ENCODE data around the gene MTMR3. TPM values are rescaled to one million over a fixed set of nuclear protein-coding genes. Genes with fewer than 3 reads are reported as not detected.

Gene MTMR3
- total RNA-seq, 6 donors from 2014 or later: 50.3 to 117 (median 70.9) TPM

GRCh38 chr22:29949872-29950271 is 66.9 kb downstream of the MTMR3 start:
- H3K9me3 ChIP-seq: no peaks in the 10 kb centered on the region
- H3K4me3 ChIP-seq: no peak overlapping the region
- WGBS, 2 donors: 84 to 87% methylated on average over 3 of the region's 3 CpGs
- ATAC-seq (ENCODE audit: low FRiP score in 2 of 2) (no peak), DNase-seq (no peak)
- no peaks in the 10 kb centered on the region for H3K36me3 ChIP-seq
- no peaks in the 10 kb centered on the region for H3K27me3 ChIP-seq
- TF ChIP-seq POLR2AphosphoS5 (IDR thresholded peaks at IDR 0.05) (no peak), POLR2A (IDR thresholded peaks at IDR 0.05) (no peak), CTCF (IDR thresholded peaks at IDR 0.05) (no peak), EP300 (IDR thresholded peaks at IDR 0.05) (no peak)
- no peak overlapping the region for H3K27ac ChIP-seq
- H3K4me1 ChIP-seq: peaks cover 5 to 33% (median 18%) of the 10 kb centered on the region in 4 donors

DNA sequence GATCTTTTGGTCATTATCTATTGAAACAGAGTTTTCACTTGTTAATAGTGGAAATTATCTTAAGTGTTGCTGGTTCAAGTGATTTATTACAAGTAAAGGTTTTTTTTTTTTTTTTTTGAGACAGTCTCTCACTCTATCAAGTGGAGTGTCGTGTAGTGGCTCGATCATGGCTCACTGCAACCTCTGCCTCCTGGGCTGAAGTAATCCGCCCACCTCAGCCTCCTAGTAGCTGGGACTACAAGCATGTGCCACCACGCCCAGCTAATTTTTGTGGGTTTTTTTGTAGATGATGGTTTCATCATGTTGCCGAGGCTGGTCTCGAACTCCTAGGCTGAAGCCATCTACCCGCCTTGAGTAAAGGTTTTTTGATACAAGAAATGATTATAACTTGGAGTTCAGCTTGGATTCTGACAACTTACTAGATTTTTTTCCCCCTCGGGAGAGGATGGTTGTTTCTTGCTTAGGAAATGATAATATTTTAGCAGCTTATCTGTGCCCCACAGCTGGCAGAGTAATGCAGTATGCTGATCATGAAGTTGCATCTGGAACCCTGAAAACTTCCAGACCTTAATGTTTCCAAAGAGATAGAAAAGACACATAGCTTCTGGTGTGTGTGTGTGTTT is 68.9 kb downstream of the MTMR3 start:
- Histone ChIP-seq H3K27ac (no peak overlapping the region), H3K9me3 (no peaks in the 10 kb centered on the region), H3K4me1 (peaks cover 4 to 23% (median 16%) of the 10 kb centered on the region in 4 donors), H3K27me3 (no peaks in the 10 kb centered on the region), H3K36me3 (no peaks in the 10 kb centered on the region), H3K4me3 (no peak overlapping the region)
- no peak for DNase-seq
- WGBS, 2 donors: 72 to 77% methylated on average over 8 of the region's 8 CpGs
- no peak for ATAC-seq (ENCODE audit: low FRiP score in 2 of 2)
- TF ChIP-seq POLR2A (IDR thresholded peaks at IDR 0.05): no peak

- H3K27me3 ChIP-seq: no peaks in the 10 kb centered on the region
- DNase-seq: no peak
- peaks cover 0 to 9% (median 6%) of the 10 kb centered on the region in 4 donors for H3K4me1 ChIP-seq
- H3K9me3 ChIP-seq: no peaks in the 10 kb centered on the region
- no peak for ATAC-seq (ENCODE audit: low FRiP score in 2 of 2)
- H3K4me3 ChIP-seq: no peak overlapping the region
- TF ChIP-seq CTCF (IDR thresholded peaks at IDR 0.05) (no peak), POLR2AphosphoS5 (IDR thresholded peaks at IDR 0.05) (no peak), POLR2A (IDR thresholded peaks at IDR 0.05) (no peak), EP300 (IDR thresholded peaks at IDR 0.05) (no peak)
- no peak overlapping the region for H3K27ac ChIP-seq
- H3K36me3 ChIP-seq: peaks cover 0 to 4% (median 0%) of the 10 kb centered on the region in 4 donors
- WGBS, 2 donors: 94% methylated on average over 9 of the region's 9 CpGs
Observed at GRCh38 chr22:29954203-29954855, 71.4 kb downstream of the MTMR3 start.

DNA sequence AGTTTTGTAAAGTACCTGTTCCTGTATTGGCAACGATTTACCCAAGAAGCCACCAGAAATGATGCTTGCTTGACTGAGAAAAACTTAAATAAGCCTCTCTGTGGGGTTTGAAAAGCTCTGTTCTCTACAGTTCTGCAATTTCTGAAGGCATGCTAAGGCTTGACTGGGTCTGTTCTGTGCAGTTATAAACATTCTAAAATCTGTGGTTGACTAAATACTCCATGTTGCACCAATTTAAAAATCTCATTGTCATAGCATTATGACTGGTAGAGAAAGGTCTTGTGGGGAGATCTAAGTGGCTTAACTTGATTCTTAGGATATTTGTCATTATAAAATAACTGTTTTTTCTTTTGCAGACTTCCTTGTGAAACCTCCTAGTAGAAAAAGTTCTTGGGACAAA is 73.7 kb downstream of the MTMR3 start:
- peaks cover 0 to 4% (median 2%) of the 10 kb centered on the region in 4 donors for H3K4me1 ChIP-seq
- H3K27ac ChIP-seq: no peak overlapping the region
- H3K27me3 ChIP-seq: no peaks in the 10 kb centered on the region
- 74 to 83% methylated on average over 1 of the region's 1 CpG for WGBS, 2 donors
- no peaks in the 10 kb centered on the region for H3K9me3 ChIP-seq
- TF ChIP-seq CTCF (IDR thresholded peaks at IDR 0.05) (no peak), POLR2A (IDR thresholded peaks at IDR 0.05) (no peak), POLR2AphosphoS5 (IDR thresholded peaks at IDR 0.05) (no peak), EP300 (IDR thresholded peaks at IDR 0.05) (no peak)
- ATAC-seq (ENCODE audit: low FRiP score in 2 of 2): no peak
- peaks cover 0 to 4% (median 0%) of the 10 kb centered on the region in 4 donors for H3K36me3 ChIP-seq
- no peak overlapping the region for H3K4me3 ChIP-seq
- no peak for DNase-seq

GRCh38 chr22:29958170-29958569 is 75.2 kb downstream of the MTMR3 start:
- H3K9me3 ChIP-seq: no peaks in the 10 kb centered on the region
- ATAC-seq (ENCODE audit: low FRiP score in 2 of 2) (no peak), DNase-seq (no peak)
- no peak overlapping the region for H3K27ac ChIP-seq
- H3K4me1 ChIP-seq: no peaks in the 10 kb centered on the region
- 89 to 96% methylated on average over 2 of the region's 2 CpGs for WGBS, 2 donors
- no peaks in the 10 kb centered on the region for H3K27me3 ChIP-seq
- TF ChIP-seq POLR2AphosphoS5 (IDR thresholded peaks at IDR 0.05): no peak
- TF ChIP-seq CTCF (IDR thresholded peaks at IDR 0.05): no peak
- no peak for TF ChIP-seq EP300 (IDR thresholded peaks at IDR 0.05)
- no peak for TF ChIP-seq POLR2A (IDR thresholded peaks at IDR 0.05)
- H3K4me3 ChIP-seq: no peak overlapping the region
- peaks cover 0 to 4% (median 0%) of the 10 kb centered on the region in 4 donors for H3K36me3 ChIP-seq
